Measurements from ENCODE around the gene DSCAM. TPM values are rescaled to one million over a fixed set of nuclear protein-coding genes. Genes with fewer than 3 reads are reported as not detected.
A peak's percentile ranks its signal among the peaks of the same experiment; 100 is the strongest.

DSCAM gene
- total RNA-seq, 8 experiments from 2014 or later, result 0.05 to 8.7 (median 4.4) TPM

DNA sequence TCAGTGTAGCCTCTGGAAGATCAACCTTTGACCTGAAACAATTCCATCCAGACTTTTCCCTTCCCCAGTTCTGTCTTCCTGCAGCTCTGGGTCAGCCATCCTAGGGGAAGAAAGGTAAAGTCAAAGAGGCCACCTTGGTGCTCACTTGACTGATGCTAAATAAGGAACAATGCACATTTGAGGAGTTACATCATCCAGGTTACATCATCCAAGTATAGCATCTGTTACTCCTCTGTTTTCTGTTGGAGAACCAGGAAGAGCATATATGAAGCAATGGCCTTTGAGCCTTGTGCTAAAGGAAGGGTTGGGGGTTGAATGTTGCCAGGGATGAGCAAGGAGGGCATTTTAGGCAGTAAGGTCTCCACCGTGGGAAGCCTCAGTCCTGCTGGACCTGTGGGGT lies 3.1 kb upstream of the DSCAM start:
- ATAC-seq (replicated peaks in 6 of 8), result peak in 3 of 8 experiments; percentile 16 to 40 (median 32)
- in situ Hi-C loops (cut with MboI; ENCODE audit: low pct_unique_long_range_greater_than_20kb in 2 of 9, low sequenced_read_pairs in 9 of 9, unreplicated experiment in 9 of 9), result loop anchor here in 2 of 9 experiments (25.0 kb wide), 2 partner anchors 187 to 212 kb away; no protein-coding TSS in a partner anchor
- Histone ChIP-seq H3K4me1 (replicated peaks in 1 of 2) (peaks cover 18 to 25% of the 10 kb centered on the region in 2 donors), H3K27ac (peak overlapping the region in 1 of 2 donors; percentile 45), H3K4me3 (no peak overlapping the region)
- 73 to 100% methylated on average over 1 of the region's 1 CpG; no CpG with 5 or more reads in 8 of the 10 experiments for whole genome bisulfite sequencing, 10 experiments

DNA sequence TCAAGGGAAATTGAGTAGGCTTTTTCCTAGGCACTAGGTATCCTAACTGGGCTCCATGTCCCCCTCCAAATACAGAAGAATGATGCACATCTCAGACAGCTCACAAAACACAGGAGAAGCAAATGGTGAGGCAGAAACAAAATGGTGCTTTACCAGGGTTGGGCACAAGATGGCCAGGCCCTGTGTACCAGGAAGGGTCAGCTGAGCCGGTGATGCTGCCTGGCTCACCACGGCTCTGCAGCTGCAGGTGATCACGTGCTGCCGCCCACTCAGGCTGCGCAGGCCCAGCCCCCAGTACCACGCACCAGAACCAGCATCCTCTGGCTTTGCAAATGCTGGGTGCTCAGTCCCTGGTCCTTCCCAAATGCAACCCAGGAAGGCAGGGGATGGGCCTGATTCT lies 993 bp upstream of the DSCAM start:
- peak overlapping the region in 1 of 5 donors; percentile 89 for H3K4me3 ChIP-seq

GRCh38 chr21:40846103-40846502 lies 855 bp downstream of the DSCAM start:
- Histone ChIP-seq H3K4me1 (replicated peaks in 1 of 2) (peaks cover 25 to 49% of the 10 kb centered on the region in 2 donors), H3K27ac (peak overlapping the region; percentile 28 to 70), H3K4me3 (peak overlapping the region; percentile 44 to 89 (median 49))
- no peak for ATAC-seq (replicated peaks in 6 of 8)
- 5 to 100% (median 45%) methylated on average over 1 to 5 of the region's 5 CpGs for WGBS, 10 experiments
- in situ Hi-C loops (cut with MboI; ENCODE audit: low pct_unique_long_range_greater_than_20kb in 2 of 9, low sequenced_read_pairs in 9 of 9, unreplicated experiment in 9 of 9), result loop anchor here in 1 of 9 experiments (25.0 kb wide), 1 partner anchor 384 kb away; no protein-coding TSS in a partner anchor

More for the DNA sequence above, 993 bp upstream of the DSCAM start:
- peak in 4 of 8 experiments; percentile 9 to 17 (median 14) for ATAC-seq (replicated peaks in 6 of 8)
- H3K27ac ChIP-seq, result no peak overlapping the region
- in situ Hi-C loops (cut with MboI; ENCODE audit: low pct_unique_long_range_greater_than_20kb in 2 of 9, low sequenced_read_pairs in 9 of 9, unreplicated experiment in 9 of 9), result loop anchor here in 1 of 9 experiments (25.0 kb wide), 1 partner anchor 386 kb away; no protein-coding TSS in a partner anchor
- WGBS, 10 experiments, result 73 to 100% (median 100%) methylated on average over 1 to 3 of the region's 6 CpGs; no CpG with 5 or more reads in 7 of the 10 experiments
- H3K4me1 ChIP-seq (replicated peaks in 1 of 2), result peaks cover 18 to 36% of the 10 kb centered on the region in 2 donors

GRCh38 chr21:40845441-40845995 lies 1.4 kb downstream of the DSCAM start:
- Histone ChIP-seq H3K4me1 (replicated peaks in 1 of 2) (peaks cover 31 to 54% of the 10 kb centered on the region in 2 donors), H3K27ac (peak overlapping the region; percentile 23 to 28), H3K4me3 (peak overlapping the region; percentile 44 to 89 (median 49))
- peak in 3 of 8 experiments; percentile 18 to 23 (median 22) for ATAC-seq (replicated peaks in 6 of 8)
- in situ Hi-C loops (cut with MboI; ENCODE audit: low pct_unique_long_range_greater_than_20kb in 2 of 9, low sequenced_read_pairs in 9 of 9, unreplicated experiment in 9 of 9), result loop anchor here in 1 of 9 experiments (25.0 kb wide), 1 partner anchor 383 kb away; no protein-coding TSS in a partner anchor
- 23 to 86% (median 61%) methylated on average over 1 to 5 of the region's 5 CpGs for WGBS, 10 experiments

GRCh38 chr21:40844935-40845334 lies 2.0 kb downstream of the DSCAM start:
- no peak overlapping the region for H3K27ac ChIP-seq
- peak overlapping the region; percentile 44 to 89 (median 49) for H3K4me3 ChIP-seq
- in situ Hi-C loops (cut with MboI; ENCODE audit: low pct_unique_long_range_greater_than_20kb in 2 of 9, low sequenced_read_pairs in 9 of 9, unreplicated experiment in 9 of 9), result loop anchor here in 1 of 9 experiments (25.0 kb wide), 1 partner anchor 383 kb away; no protein-coding TSS in a partner anchor
- 38 to 80% (median 67%) methylated on average over 1 to 5 of the region's 5 CpGs for WGBS, 10 experiments
- no peak for ATAC-seq (replicated peaks in 6 of 8)
- H3K4me1 ChIP-seq (replicated peaks in 1 of 2), result peaks cover 31 to 54% of the 10 kb centered on the region in 2 donors

DNA sequence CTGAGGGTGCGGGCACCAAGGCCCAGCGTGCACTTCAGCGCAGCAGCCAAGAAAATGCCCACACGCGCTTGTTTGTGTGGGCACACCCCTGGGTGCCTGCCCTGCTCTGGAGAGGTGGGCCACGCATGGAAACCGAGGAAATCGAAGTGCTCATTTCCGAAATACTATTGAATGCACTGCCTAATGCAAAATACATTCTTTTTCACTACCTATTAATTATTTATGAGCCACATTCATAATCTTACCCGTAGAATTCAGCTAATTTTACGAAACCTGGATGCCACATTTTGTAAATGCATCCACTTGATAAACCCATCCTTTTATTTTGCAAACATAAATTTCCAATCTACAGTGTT lies 4.8 kb downstream of the DSCAM start:
- Histone ChIP-seq H3K4me1 (replicated peaks in 1 of 2) (peaks cover 39 to 60% of the 10 kb centered on the region in 2 donors), H3K4me3 (peak overlapping the region in 3 of 5 donors; percentile 24 to 40 (median 30)), H3K27ac (peak overlapping the region in 1 of 2 donors; percentile 86)
- no peak for ATAC-seq (replicated peaks in 6 of 8)
- 16 to 74% (median 58%) methylated on average over 2 to 6 of the region's 11 CpGs; no CpG with 5 or more reads in 2 of the 10 experiments for WGBS, 10 experiments
- in situ Hi-C loops (cut with MboI; ENCODE audit: low pct_unique_long_range_greater_than_20kb in 2 of 9, low sequenced_read_pairs in 9 of 9, unreplicated experiment in 9 of 9), result loop anchor here in 1 of 9 experiments (25.0 kb wide), 1 partner anchor 380 kb away; no protein-coding TSS in a partner anchor

GRCh38 chr21:40841524-40842196 lies 5.3 kb downstream of the DSCAM start:
- 2 to 3% (median 3%) methylated on average over 5 to 12 of the region's 39 CpGs; no CpG with 5 or more reads in 7 of the 10 experiments for WGBS, 10 experiments

DNA sequence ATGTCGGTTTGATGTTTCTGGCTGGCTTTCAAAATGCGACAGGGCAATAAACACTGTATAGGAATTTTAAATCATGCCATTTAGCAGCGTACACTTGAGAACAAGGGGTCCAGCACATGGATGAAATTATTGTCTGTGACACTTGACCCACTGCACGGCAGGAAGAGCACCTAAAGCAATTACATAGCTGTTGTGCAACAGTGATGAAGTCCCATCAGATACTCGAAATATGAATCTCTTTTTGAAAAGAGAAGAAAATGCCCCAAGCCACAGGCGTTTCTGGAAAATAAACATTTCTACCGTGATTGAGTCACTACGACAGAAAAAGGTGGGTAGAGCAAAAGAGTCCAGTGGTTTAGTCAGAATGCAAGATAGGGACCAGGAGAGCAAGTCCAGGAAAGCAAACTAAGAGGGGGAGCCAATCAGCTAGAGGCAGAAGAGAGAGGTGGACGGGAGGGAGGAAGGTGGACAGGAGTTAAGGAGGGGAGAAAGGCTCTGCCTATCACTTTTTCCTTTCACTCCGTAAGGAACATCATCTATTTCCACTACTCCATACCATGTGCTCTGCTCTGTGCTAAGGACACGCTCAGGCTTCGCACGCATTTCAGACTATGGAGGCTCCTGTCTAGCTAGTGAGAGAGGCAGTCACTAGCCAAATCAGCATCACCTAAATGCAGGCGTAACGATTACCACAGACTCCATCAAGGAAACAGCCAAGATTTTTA lies 6.4 kb downstream of the DSCAM start:
- Histone ChIP-seq H3K4me1 (replicated peaks in 1 of 2) (peaks cover 42 to 57% of the 10 kb centered on the region in 2 donors), H3K27ac (peak overlapping the region; percentile 62 to 86), H3K4me3 (peak overlapping the region in 1 of 5 donors; percentile 40)
- WGBS, 10 experiments, result 20 to 81% (median 54%) methylated on average over 4 to 12 of the region's 15 CpGs
- peak in 5 of 8 experiments; percentile 2 to 53 (median 15) for ATAC-seq (replicated peaks in 6 of 8)
- in situ Hi-C loops (cut with MboI; ENCODE audit: low pct_unique_long_range_greater_than_20kb in 2 of 9, low sequenced_read_pairs in 9 of 9, unreplicated experiment in 9 of 9), result loop anchor here in 1 of 9 experiments (25.0 kb wide), 1 partner anchor 378 kb away; no protein-coding TSS in a partner anchor

More at GRCh38 chr21:40841524-40842196, 5.3 kb downstream of the DSCAM start:
- Histone ChIP-seq H3K27ac (peak overlapping the region; percentile 62 to 86), H3K4me3 (peak overlapping the region; percentile 24 to 40 (median 30)), H3K4me1 (replicated peaks in 1 of 2) (peaks cover 42 to 60% of the 10 kb centered on the region in 2 donors)
- ATAC-seq (replicated peaks in 6 of 8), result peak in 7 of 8 experiments; percentile 80 to 84 (median 81)
- in situ Hi-C loops (cut with MboI; ENCODE audit: low pct_unique_long_range_greater_than_20kb in 2 of 9, low sequenced_read_pairs in 9 of 9, unreplicated experiment in 9 of 9), result loop anchor here in 1 of 9 experiments (25.0 kb wide), 1 partner anchor 379 kb away; no protein-coding TSS in a partner anchor

DNA sequence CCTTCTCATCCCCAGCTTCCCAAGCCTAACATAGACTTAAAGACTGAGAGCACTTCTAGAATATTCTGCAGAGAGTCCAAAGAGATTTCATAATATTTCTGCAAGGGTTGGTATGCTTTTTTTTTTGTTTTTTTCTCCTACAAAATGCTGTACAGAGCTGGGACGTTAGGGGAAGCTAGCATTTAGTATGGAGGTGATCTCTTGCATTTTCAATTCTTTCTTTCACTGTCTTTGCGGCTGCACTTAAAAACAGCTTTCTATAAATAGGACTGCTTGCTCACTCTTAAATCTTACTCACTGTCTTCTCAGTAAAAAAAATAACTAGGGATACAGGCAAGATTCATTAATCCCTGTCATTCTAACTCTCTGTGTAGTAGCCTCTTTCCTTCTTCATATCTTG lies 7.4 kb downstream of the DSCAM start:
- WGBS, 10 experiments, result 0 to 50% (median 33%) methylated on average over 1 to 2 of the region's 2 CpGs; no CpG with 5 or more reads in 1 of the 10 experiments
- peaks cover 48 to 65% of the 10 kb centered on the region in 2 donors for H3K4me1 ChIP-seq (replicated peaks in 1 of 2)
- peak in 3 of 8 experiments; percentile 2 to 6 (median 5) for ATAC-seq (replicated peaks in 6 of 8)
- H3K4me3 ChIP-seq, result no peak overlapping the region
- in situ Hi-C loops (cut with MboI; ENCODE audit: low pct_unique_long_range_greater_than_20kb in 2 of 9, low sequenced_read_pairs in 9 of 9, unreplicated experiment in 9 of 9), result loop anchor here in 1 of 9 experiments (25.0 kb wide), 1 partner anchor 377 kb away; no protein-coding TSS in a partner anchor
- peak overlapping the region in 1 of 2 donors; percentile 58 for H3K27ac ChIP-seq

DNA sequence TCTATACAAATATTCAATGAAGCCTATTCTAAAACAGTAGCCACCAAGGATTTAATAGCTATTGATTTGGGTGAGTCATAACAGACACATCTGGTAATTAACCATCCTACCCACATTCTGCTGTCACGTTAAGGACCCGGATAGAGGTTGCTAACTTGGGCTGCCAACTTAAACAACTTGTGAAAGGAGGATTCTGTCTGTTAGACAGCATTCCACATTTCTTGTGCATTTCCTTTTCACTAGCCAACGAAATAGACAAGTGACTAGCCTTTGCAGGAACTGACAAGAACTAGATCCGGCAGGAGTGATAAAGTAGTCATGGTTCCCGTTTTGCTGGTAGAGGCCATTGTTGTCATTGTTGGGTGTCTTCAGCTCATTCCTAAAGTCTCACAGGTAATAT lies 9.5 kb downstream of the DSCAM start:
- in situ Hi-C loops (cut with MboI; ENCODE audit: low pct_unique_long_range_greater_than_20kb in 2 of 9, low sequenced_read_pairs in 9 of 9, unreplicated experiment in 9 of 9), result loop anchor here in 1 of 9 experiments (25.0 kb wide), 1 partner anchor 375 kb away; no protein-coding TSS in a partner anchor
- WGBS, 10 experiments, result 20 to 87% (median 60%) methylated on average over 1 to 5 of the region's 5 CpGs; no CpG with 5 or more reads in 1 of the 10 experiments
- Histone ChIP-seq H3K4me3 (no peak overlapping the region), H3K27ac (no peak overlapping the region), H3K4me1 (replicated peaks in 1 of 2) (peaks cover 67% of the 10 kb centered on the region in 2 donors)
- peak in 1 of 8 experiments; percentile 28 for ATAC-seq (replicated peaks in 6 of 8)

DNA sequence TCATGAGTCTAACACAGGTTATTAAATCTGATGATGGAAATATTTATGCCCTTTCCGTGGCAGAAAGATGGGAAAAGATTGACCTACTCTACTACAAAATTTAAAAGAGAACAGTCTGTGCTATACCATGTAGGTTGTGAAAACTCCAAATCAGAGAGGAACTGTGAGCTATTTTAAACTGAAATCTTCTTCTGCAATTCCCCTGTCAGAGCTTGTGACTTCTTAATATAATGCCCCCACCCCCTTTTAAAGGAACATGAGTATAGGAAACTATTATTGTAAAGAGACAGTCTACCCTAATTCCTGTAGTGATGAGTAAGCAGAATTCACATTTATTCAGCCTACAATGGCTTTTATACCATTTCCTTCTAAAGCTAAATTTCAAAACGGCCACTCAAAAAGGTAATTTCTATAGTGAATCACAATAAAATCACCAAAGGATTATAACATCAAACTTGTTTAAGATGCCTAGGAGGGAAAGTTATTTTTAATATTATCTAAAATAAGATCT lies 11.7 kb downstream of the DSCAM start:
- peaks cover 54 to 58% of the 10 kb centered on the region in 2 donors for H3K4me1 ChIP-seq (replicated peaks in 1 of 2)
- WGBS, 10 experiments, result 0 to 95% (median 57%) methylated on average over 1 to 2 of the region's 2 CpGs; no CpG with 5 or more reads in 1 of the 10 experiments
- in situ Hi-C loops (cut with MboI; ENCODE audit: low pct_unique_long_range_greater_than_20kb in 2 of 9, low sequenced_read_pairs in 9 of 9, unreplicated experiment in 9 of 9), result loop anchor here in 1 of 9 experiments (25.0 kb wide), 1 partner anchor 373 kb away; no protein-coding TSS in a partner anchor
- peak in 2 of 8 experiments; percentile 6 to 13 for ATAC-seq (replicated peaks in 6 of 8)
- no peak overlapping the region for H3K4me3 ChIP-seq
- no peak overlapping the region for H3K27ac ChIP-seq
